Liver (tissue), 3 donors: ENCODE results near the gene JMJD6.

Source experiments
- EGR1 ChIP-seq, 2 donors: IDR thresholded peaks; 2 replicates each; pipeline ENCODE4 v1.6.1; 2016 to 2018; ENCODE audit warnings: antibody characterized with exemption in 2 of 2, low read depth in 2 of 2
- RAD21 ChIP-seq, 2 donors: IDR thresholded peaks; 2 replicates each; pipeline ENCODE4 v1.6.1; 2016; ENCODE audit warnings: antibody characterized with exemption in 2 of 2, mild to moderate bottlenecking in 2 of 2
- TF ChIP-seq, protein P1 (sequence below): fragments of 150-350 bp; IDR thresholded peaks from 2 replicates; pipeline ENCODE4 v1.5.1; 2017; ENCODE audit warnings: improper control_type of control experiment, low read depth, low read length; ENCODE audit not compliant: missing input control
- donor health status: healthy.
- donor health status: healthy.

DNA sequence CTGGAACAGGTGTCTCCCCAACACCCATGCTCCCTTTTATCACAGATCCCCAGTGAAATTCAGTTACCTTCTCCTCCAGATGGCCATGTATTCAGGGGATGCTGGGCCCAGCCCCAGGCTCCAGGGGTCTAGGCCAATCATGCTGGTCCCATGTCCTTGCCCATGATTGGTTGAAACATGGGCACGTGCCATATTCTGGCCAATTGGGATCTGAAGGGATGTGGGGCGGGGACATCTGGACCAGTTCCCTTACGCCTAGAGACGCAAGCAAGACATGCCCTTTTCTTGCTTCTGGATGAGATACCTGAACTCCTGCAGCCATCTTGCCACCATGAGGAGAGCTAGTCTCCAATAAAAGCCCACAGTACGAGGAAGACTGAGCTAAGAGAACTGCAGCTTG lies 51.8 kb downstream of the JMJD6 start:
- TF ChIP-seq, protein P1, sequence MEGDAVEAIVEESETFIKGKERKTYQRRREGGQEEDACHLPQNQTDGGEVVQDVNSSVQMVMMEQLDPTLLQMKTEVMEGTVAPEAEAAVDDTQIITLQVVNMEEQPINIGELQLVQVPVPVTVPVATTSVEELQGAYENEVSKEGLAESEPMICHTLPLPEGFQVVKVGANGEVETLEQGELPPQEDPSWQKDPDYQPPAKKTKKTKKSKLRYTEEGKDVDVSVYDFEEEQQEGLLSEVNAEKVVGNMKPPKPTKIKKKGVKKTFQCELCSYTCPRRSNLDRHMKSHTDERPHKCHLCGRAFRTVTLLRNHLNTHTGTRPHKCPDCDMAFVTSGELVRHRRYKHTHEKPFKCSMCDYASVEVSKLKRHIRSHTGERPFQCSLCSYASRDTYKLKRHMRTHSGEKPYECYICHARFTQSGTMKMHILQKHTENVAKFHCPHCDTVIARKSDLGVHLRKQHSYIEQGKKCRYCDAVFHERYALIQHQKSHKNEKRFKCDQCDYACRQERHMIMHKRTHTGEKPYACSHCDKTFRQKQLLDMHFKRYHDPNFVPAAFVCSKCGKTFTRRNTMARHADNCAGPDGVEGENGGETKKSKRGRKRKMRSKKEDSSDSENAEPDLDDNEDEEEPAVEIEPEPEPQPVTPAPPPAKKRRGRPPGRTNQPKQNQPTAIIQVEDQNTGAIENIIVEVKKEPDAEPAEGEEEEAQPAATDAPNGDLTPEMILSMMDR = no peak
- TF ChIP-seq RAD21 (IDR thresholded peaks at IDR 0.05) (no peak), EGR1 (IDR thresholded peaks at IDR 0.05; ENCODE audit: low read depth in 2 of 2) (no peak)
